Mesenchymal stem cell (in vitro differentiated cells and primary cell): ENCODE results near the gene FHIT.

Experiments used
- DNase-seq: peaks from one replicate; pipeline ENCODE4 v3.0.0-alpha.2; 2013
- H2AFZ ChIP-seq: one replicate; pipeline ENCODE4 v1.6.1; 2013; ENCODE audit warnings: low read depth, mild to moderate bottlenecking, control low read depth, inconsistent platforms, low read length, moderate library complexity
- H2AK5ac ChIP-seq: 2 replicates; pipeline ENCODE4 v1.6.1; 2013; ENCODE audit warnings: low read length, moderate library complexity, mild to moderate bottlenecking, inconsistent platforms; ENCODE audit not compliant: severe bottlenecking
- H2BK120ac ChIP-seq: one replicate; pipeline ENCODE4 v1.6.1; 2013; ENCODE audit warnings: low read depth, mild to moderate bottlenecking, inconsistent platforms, low read length, moderate library complexity
- H2BK12ac ChIP-seq, 2 experiments: one replicate each; pipeline ENCODE4 v1.6.1; 2013; ENCODE audit warnings: inconsistent platforms in 2 of 2, low read length in 2 of 2, mild to moderate bottlenecking in 2 of 2, moderate library complexity in 2 of 2, control low read depth in 1 of 2
- H2BK15ac ChIP-seq: one replicate; pipeline ENCODE4 v1.6.1; 2013; ENCODE audit warnings: mild to moderate bottlenecking, low read depth, inconsistent platforms; ENCODE audit not compliant: poor library complexity, severe bottlenecking
- H2BK5ac ChIP-seq: 2 replicates; pipeline ENCODE4 v1.6.1; 2013; ENCODE audit warnings: low read depth, mild to moderate bottlenecking, low read length, control low read depth, inconsistent platforms; ENCODE audit not compliant: poor library complexity, severe bottlenecking
- H3K14ac ChIP-seq, 2 experiments: one replicate each; pipeline ENCODE4 v1.6.1; 2013; ENCODE audit warnings: inconsistent platforms in 2 of 2, low read length in 2 of 2, control low read depth in 1 of 2, mild to moderate bottlenecking in 1 of 2, moderate library complexity in 1 of 2
- H3K18ac ChIP-seq, 2 experiments: one replicate each; pipeline ENCODE4 v1.6.1; 2013; ENCODE audit warnings: inconsistent platforms in 2 of 2, low read length in 2 of 2, control low read depth in 1 of 2, low read depth in 1 of 2, mild to moderate bottlenecking in 1 of 2
- H3K23ac ChIP-seq, 2 experiments: one replicate each; pipeline ENCODE4 v1.6.1; 2013; ENCODE audit warnings: inconsistent platforms in 2 of 2, low read length in 2 of 2, mild to moderate bottlenecking in 2 of 2, moderate library complexity in 2 of 2, control low read depth in 1 of 2
- H3K27ac ChIP-seq: 2 replicates; pipeline ENCODE4 v1.5.1; 2013; ENCODE audit warnings: mild to moderate bottlenecking, moderate library complexity, low read length, control low read depth, inconsistent platforms; ENCODE audit not compliant: poor library complexity, severe bottlenecking
- H3K27me3 ChIP-seq, 2 experiments: 2 replicates each; pipeline versions ENCODE4 v1.6.1 to v1.7.0; 2013; ENCODE audit warnings: low read length in 2 of 2, mild to moderate bottlenecking in 2 of 2, moderate library complexity in 2 of 2, control low read depth in 1 of 2, inconsistent platforms in 1 of 2; ENCODE audit not compliant: control insufficient read depth in 1 of 2, insufficient read depth in 1 of 2
- H3K36me3 ChIP-seq, 2 experiments: 2 replicates each; pipeline versions ENCODE4 v1.6.1 to v1.7.0; 2013; ENCODE audit warnings: low read length in 2 of 2, control low read depth in 1 of 2, inconsistent platforms in 1 of 2, low read depth in 1 of 2, mild to moderate bottlenecking in 1 of 2; ENCODE audit not compliant: insufficient read depth in 2 of 2, control insufficient read depth in 1 of 2
- H3K4ac ChIP-seq, 2 experiments: one replicate each; pipeline ENCODE4 v1.6.1; 2013; ENCODE audit warnings: inconsistent platforms in 2 of 2, low read length in 2 of 2, mild to moderate bottlenecking in 2 of 2, moderate library complexity in 2 of 2, control low read depth in 1 of 2, low read depth in 1 of 2
- H3K4me1 ChIP-seq: 2 replicates; pipeline ENCODE4 v1.6.1; 2013; ENCODE audit warnings: low read depth, low read length, control low read depth; ENCODE audit not compliant: control insufficient read depth, insufficient read depth
- H3K4me2 ChIP-seq: 2 replicates; pipeline ENCODE4 v1.6.1; 2013; ENCODE audit warnings: low read length, mild to moderate bottlenecking, inconsistent platforms; ENCODE audit not compliant: poor library complexity, severe bottlenecking
- H3K4me3 ChIP-seq, 2 experiments: 2 replicates each; pipeline versions ENCODE4 v1.5.1 to v1.7.0; 2013; ENCODE audit warnings: low read length in 2 of 2, mild to moderate bottlenecking in 2 of 2, control low read depth in 1 of 2, low read depth in 1 of 2; ENCODE audit not compliant: insufficient read depth in 1 of 2
- H3K79me1 ChIP-seq: replicated peaks from 2 replicates; pipeline ENCODE4 v1.6.1; 2013; ENCODE audit warnings: mild to moderate bottlenecking, control low read depth, low read length, inconsistent platforms; ENCODE audit not compliant: poor library complexity, severe bottlenecking
- H3K9ac ChIP-seq: 2 replicates; pipeline ENCODE4 v1.7.0; 2013; ENCODE audit warnings: mild to moderate bottlenecking, low read length, moderate library complexity
- H3K9me3 ChIP-seq: 2 replicates; pipeline ENCODE4 v1.7.0; 2013; ENCODE audit warnings: mild to moderate bottlenecking, low read length; ENCODE audit not compliant: control insufficient read depth
- H4K8ac ChIP-seq: one replicate; pipeline ENCODE4 v1.6.1; 2013; ENCODE audit warnings: inconsistent platforms, mild to moderate bottlenecking, low read length, moderate library complexity
- H4K91ac ChIP-seq: one replicate; pipeline ENCODE4 v1.6.1; 2013; ENCODE audit warnings: mild to moderate bottlenecking, low read length, inconsistent platforms
- WGBS: methylation state at CpG from one replicate; pipeline ENCODE4 v1.1.7; 2013; ENCODE audit warnings: mixed read lengths; 5-methylcytosine and 5-hydroxymethylcytosine counted together

FHIT gene

GRCh38 chr3:60313951-60314461 lies 937.2 kb downstream of the FHIT start:
- no peak overlapping the region for H3K4ac ChIP-seq
- no peak overlapping the region for H4K91ac ChIP-seq
- no peak overlapping the region for H2BK15ac ChIP-seq
- H3K14ac ChIP-seq = no peak overlapping the region
- H4K8ac ChIP-seq = no peak overlapping the region
- H2BK120ac ChIP-seq = no peak overlapping the region
- H3K4me3 ChIP-seq = no peak overlapping the region
- WGBS = 89% methylated on average over 3 of the region's 6 CpGs
- H3K18ac ChIP-seq = no peak overlapping the region
- H3K27ac ChIP-seq = no peak overlapping the region
- H2AK5ac ChIP-seq = no peak overlapping the region
- H3K36me3 ChIP-seq = no peaks in the 10 kb centered on the region
- no peaks in the 10 kb centered on the region for H3K27me3 ChIP-seq
- no peak for DNase-seq
- H3K23ac ChIP-seq = no peak overlapping the region
- H3K4me1 ChIP-seq = no peaks in the 10 kb centered on the region
- H3K9me3 ChIP-seq = no peaks in the 10 kb centered on the region
- H3K4me2 ChIP-seq = no peak overlapping the region
- H2BK5ac ChIP-seq = no peak overlapping the region
- no peaks in the 10 kb centered on the region for H3K79me1 ChIP-seq
- H2BK12ac ChIP-seq = no peak overlapping the region
- H2AFZ ChIP-seq = no peak overlapping the region
- no peak overlapping the region for H3K9ac ChIP-seq

- Histone ChIP-seq H3K36me3 (no peaks in the 10 kb centered on the region), H2AFZ (no peak overlapping the region), H2BK12ac (no peak overlapping the region), H2BK5ac (no peak overlapping the region), H4K91ac (no peak overlapping the region), H3K14ac (no peak overlapping the region), H3K4me3 (no peak overlapping the region), H2BK120ac (no peak overlapping the region), H3K4me2 (no peak overlapping the region), H3K27me3 (no peaks in the 10 kb centered on the region), H3K79me1 (no peaks in the 10 kb centered on the region), H4K8ac (no peak overlapping the region), H3K27ac (no peak overlapping the region), H3K4ac (no peak overlapping the region), H3K18ac (no peak overlapping the region), H3K9ac (no peak overlapping the region), H2AK5ac (no peak overlapping the region), H3K9me3 (no peaks in the 10 kb centered on the region), H2BK15ac (no peak overlapping the region), H3K23ac (no peak overlapping the region), H3K4me1 (no peaks in the 10 kb centered on the region)
- no peak for DNase-seq
- 91% methylated on average over 2 of the region's 4 CpGs for WGBS
Observed at GRCh38 chr3:60313231-60313798, 937.9 kb downstream of the FHIT start.

DNA sequence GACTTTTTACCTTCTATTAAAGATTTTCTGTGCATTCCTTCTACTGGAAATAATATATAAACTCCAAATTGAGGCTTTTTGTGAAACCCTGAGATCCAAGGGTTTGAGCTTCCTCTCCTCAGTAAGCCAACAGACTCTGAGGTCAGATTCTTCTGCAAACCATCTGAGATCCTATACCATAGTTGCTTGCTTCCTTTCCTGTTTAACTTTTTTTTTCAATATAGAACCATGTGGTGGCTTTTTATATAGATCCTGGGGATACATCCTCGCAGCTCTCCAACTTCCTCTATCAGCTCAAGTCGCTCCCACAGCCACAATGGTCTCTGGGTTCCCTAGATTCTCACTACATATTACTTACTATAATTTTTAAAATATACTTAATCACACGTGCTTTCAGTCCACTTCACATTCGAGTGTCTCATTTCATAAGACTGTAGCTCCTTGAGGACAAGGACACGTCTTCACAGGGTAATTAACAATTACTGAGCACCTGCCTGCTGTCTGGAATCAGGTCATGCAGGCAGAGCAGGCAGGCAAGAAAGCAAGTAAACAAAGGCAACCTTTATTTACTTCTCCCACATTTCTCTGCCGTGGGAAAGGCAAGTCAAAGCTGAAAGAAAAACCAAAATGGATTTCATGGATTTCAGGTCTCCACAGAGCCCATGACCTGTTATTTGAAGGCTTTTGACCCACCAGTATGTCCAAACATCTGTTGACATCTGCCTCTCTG lies 941.5 kb downstream of the FHIT start:
- Histone ChIP-seq H3K27me3 (no peaks in the 10 kb centered on the region), H3K4me1 (no peaks in the 10 kb centered on the region), H3K23ac (no peak overlapping the region), H3K4me3 (no peak overlapping the region), H2BK12ac (no peak overlapping the region), H2AFZ (no peak overlapping the region), H4K91ac (no peak overlapping the region), H3K36me3 (no peaks in the 10 kb centered on the region), H4K8ac (no peak overlapping the region), H2BK5ac (no peak overlapping the region), H3K14ac (no peak overlapping the region), H3K9ac (no peak overlapping the region), H3K4me2 (no peak overlapping the region), H3K9me3 (no peaks in the 10 kb centered on the region), H2AK5ac (no peak overlapping the region), H3K18ac (no peak overlapping the region), H2BK120ac (no peak overlapping the region), H3K4ac (no peak overlapping the region), H3K27ac (no peak overlapping the region), H2BK15ac (no peak overlapping the region), H3K79me1 (no peaks in the 10 kb centered on the region)
- DNase-seq = no peak
- WGBS = 60% methylated on average over 6 of the region's 6 CpGs

GRCh38 chr3:60308808-60309207 lies 942.4 kb downstream of the FHIT start:
- H2AFZ ChIP-seq = no peak overlapping the region
- no peak for DNase-seq
- H2AK5ac ChIP-seq = no peak overlapping the region
- H3K4me1 ChIP-seq = no peaks in the 10 kb centered on the region
- H3K14ac ChIP-seq = no peak overlapping the region
- H3K9ac ChIP-seq = no peak overlapping the region
- no peak overlapping the region for H2BK15ac ChIP-seq
- no peak overlapping the region for H4K91ac ChIP-seq
- no peaks in the 10 kb centered on the region for H3K79me1 ChIP-seq
- no peak overlapping the region for H4K8ac ChIP-seq
- H3K36me3 ChIP-seq = no peaks in the 10 kb centered on the region
- WGBS = no CpG with 5 or more reads among the region's 3 CpGs
- H2BK12ac ChIP-seq = no peak overlapping the region
- H3K9me3 ChIP-seq = no peaks in the 10 kb centered on the region
- H3K4ac ChIP-seq = no peak overlapping the region
- no peaks in the 10 kb centered on the region for H3K27me3 ChIP-seq
- H3K27ac ChIP-seq = no peak overlapping the region
- no peak overlapping the region for H3K4me3 ChIP-seq
- no peak overlapping the region for H3K23ac ChIP-seq
- no peak overlapping the region for H2BK5ac ChIP-seq
- no peak overlapping the region for H3K4me2 ChIP-seq
- H2BK120ac ChIP-seq = no peak overlapping the region
- H3K18ac ChIP-seq = no peak overlapping the region
